HL-60 (cell line): ENCODE results near the gene GPR31.

ENCODE experiments used
- DNase-seq, 2 experiments: peaks; one replicate each; pipeline ENCODE4 v3.0.0-alpha.2; 2010 to 2020; ENCODE audit warnings: low read depth in 1 of 2, low spot score in 1 of 2
- H3K27ac ChIP-seq: fragments of 250-450 bp; sonication (Bioruptor Pico); replicated peaks from 2 replicates; pipeline ENCODE4 v1.5.1; 2020; ENCODE audit warnings: mild to moderate bottlenecking, moderate library complexity
- H3K27me3 ChIP-seq: fragments of 250-450 bp; sonication (Bioruptor Pico); 2 replicates; pipeline ENCODE4 v1.5.1; 2021; ENCODE audit warnings: mild to moderate bottlenecking, moderate library complexity; ENCODE audit not compliant: insufficient read depth, poor library complexity, severe bottlenecking
- H3K4me3 ChIP-seq: replicated peaks from 2 replicates; pipeline ENCODE4 v1.5.1; 2011; ENCODE audit warnings: mild to moderate bottlenecking, control low read depth, low read length; ENCODE audit not compliant: insufficient read depth
- GABPA ChIP-seq: IDR thresholded peaks from 2 replicates; pipeline ENCODE4 v1.6.1; 2012; ENCODE audit warnings: low read depth
- POLR2AphosphoS5 ChIP-seq: IDR thresholded peaks from 2 replicates; pipeline ENCODE4 v1.6.1; 2012; ENCODE audit warnings: low read depth
- SPI1 ChIP-seq: IDR thresholded peaks from 2 replicates; pipeline ENCODE4 v1.6.1; 2012; ENCODE audit warnings: low read depth, mild to moderate bottlenecking, borderline replicate concordance
- TF ChIP-seq, protein P1 (sequence below): IDR thresholded peaks from one replicate; pipeline ENCODE4 v1.5.1; 2011; ENCODE audit warnings: low read length, control low read depth, inconsistent platforms; ENCODE audit not compliant: insufficient read depth
- TF ChIP-seq, protein P2 (sequence below): IDR thresholded peaks from 2 replicates; pipeline ENCODE4 v1.6.1; 2012; ENCODE audit warnings: low read depth; ENCODE audit not compliant: insufficient replicate concordance

GPR31 gene

GRCh38 chr6:167116109-167116837 lies 41.5 kb downstream of the GPR31 start:
- Histone ChIP-seq H3K4me3 (no peak overlapping the region), H3K27me3 (no peaks in the 10 kb centered on the region), H3K27ac (no peak overlapping the region)
- TF ChIP-seq POLR2AphosphoS5 (no peak), GABPA (no peak), SPI1 (no peak)
- TF ChIP-seq, protein P1, sequence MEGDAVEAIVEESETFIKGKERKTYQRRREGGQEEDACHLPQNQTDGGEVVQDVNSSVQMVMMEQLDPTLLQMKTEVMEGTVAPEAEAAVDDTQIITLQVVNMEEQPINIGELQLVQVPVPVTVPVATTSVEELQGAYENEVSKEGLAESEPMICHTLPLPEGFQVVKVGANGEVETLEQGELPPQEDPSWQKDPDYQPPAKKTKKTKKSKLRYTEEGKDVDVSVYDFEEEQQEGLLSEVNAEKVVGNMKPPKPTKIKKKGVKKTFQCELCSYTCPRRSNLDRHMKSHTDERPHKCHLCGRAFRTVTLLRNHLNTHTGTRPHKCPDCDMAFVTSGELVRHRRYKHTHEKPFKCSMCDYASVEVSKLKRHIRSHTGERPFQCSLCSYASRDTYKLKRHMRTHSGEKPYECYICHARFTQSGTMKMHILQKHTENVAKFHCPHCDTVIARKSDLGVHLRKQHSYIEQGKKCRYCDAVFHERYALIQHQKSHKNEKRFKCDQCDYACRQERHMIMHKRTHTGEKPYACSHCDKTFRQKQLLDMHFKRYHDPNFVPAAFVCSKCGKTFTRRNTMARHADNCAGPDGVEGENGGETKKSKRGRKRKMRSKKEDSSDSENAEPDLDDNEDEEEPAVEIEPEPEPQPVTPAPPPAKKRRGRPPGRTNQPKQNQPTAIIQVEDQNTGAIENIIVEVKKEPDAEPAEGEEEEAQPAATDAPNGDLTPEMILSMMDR: no peak
- TF ChIP-seq, protein P2, sequence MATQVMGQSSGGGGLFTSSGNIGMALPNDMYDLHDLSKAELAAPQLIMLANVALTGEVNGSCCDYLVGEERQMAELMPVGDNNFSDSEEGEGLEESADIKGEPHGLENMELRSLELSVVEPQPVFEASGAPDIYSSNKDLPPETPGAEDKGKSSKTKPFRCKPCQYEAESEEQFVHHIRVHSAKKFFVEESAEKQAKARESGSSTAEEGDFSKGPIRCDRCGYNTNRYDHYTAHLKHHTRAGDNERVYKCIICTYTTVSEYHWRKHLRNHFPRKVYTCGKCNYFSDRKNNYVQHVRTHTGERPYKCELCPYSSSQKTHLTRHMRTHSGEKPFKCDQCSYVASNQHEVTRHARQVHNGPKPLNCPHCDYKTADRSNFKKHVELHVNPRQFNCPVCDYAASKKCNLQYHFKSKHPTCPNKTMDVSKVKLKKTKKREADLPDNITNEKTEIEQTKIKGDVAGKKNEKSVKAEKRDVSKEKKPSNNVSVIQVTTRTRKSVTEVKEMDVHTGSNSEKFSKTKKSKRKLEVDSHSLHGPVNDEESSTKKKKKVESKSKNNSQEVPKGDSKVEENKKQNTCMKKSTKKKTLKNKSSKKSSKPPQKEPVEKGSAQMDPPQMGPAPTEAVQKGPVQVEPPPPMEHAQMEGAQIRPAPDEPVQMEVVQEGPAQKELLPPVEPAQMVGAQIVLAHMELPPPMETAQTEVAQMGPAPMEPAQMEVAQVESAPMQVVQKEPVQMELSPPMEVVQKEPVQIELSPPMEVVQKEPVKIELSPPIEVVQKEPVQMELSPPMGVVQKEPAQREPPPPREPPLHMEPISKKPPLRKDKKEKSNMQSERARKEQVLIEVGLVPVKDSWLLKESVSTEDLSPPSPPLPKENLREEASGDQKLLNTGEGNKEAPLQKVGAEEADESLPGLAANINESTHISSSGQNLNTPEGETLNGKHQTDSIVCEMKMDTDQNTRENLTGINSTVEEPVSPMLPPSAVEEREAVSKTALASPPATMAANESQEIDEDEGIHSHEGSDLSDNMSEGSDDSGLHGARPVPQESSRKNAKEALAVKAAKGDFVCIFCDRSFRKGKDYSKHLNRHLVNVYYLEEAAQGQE: no peak
- no peak for DNase-seq

DNA sequence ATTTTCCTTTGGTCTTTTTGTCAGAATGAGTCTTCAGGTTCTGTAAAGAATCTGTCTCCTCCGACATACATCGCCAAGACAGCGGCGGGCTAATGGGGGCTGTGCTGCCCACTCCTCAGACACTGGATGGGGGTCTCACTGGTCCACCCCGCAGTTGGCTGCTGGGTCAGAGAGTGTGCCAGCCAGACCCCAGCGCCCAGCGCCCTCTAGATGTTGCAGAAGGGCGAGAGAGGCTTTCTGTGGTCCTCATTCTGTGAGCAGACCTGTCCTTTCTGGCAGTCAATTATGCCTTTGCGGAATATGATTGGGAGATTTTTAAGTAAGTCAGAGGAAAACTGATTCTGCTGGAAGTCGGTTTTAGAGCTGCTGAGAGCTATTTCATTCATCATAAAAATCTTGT lies 42.7 kb downstream of the GPR31 start:
- H3K27me3 ChIP-seq: no peaks in the 10 kb centered on the region
- TF ChIP-seq, protein P1: no peak
- TF ChIP-seq GABPA (no peak), POLR2AphosphoS5 (no peak), SPI1 (no peak)
- TF ChIP-seq, protein P2: no peak
- DNase-seq: no peak
- H3K27ac ChIP-seq: no peak overlapping the region
- no peak overlapping the region for H3K4me3 ChIP-seq

DNA sequence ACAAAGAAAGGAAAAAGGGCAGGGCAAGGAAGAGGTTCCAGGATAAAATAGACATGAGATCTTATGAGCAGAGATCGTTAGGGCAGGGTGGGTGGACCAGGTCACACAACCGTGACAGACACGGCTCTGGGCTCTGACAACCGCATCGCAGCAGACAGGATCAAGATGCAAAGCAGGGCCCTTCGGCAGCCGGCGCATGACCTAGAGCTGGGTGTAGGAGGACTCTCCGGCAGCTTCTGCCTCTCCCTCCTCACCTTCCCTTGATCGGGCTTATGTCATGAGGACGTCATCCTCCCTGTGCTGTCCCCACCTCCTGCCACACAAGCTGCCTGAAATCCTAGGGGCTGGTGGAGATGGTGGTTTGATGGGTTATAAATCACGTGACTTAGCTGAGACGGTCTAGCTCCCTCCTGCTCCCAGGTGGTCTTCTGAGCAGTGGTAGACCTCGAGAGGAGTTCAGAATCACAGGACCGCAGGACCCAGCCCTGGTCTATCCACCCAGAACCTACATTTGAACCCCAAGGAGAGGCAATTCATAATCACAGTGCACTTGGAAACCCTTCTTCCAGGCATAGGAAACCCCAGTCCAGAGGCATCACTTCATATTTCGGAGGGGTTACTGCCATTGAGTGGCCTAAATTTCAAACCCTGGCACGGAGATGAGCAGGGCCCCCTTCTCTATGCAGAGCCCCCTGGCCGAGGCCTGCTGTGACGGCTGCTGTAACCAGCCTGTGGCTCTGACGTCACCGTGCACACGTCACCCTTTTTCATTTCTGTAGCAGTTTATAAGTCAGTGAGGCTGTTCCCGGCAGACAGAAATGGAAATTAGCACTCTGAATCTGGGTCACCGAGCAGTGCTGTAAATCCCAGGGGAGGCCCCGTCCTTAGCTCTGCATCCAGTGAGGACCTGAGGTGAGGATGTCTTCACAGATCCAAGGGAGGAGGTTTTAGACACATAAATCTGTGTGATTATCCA lies 43.6 kb downstream of the GPR31 start:
- TF ChIP-seq SPI1 (no peak), GABPA (no peak), POLR2AphosphoS5 (no peak)
- TF ChIP-seq, protein P1: no peak
- TF ChIP-seq, protein P2: no peak
- Histone ChIP-seq H3K27me3 (no peaks in the 10 kb centered on the region), H3K4me3 (no peak overlapping the region), H3K27ac (no peak overlapping the region)
- no peak for DNase-seq
